ENCODE measurements around the gene CFAP97. TPM values are rescaled to one million over a fixed set of nuclear protein-coding genes. Genes with fewer than 3 reads are reported as not detected.

The CFAP97 gene
- total RNA-seq, 6 experiments from 2014 or later, result 35.0 to 44.0 (median 41.0) TPM

- Mint-ChIP-seq H3K4me1 (ENCODE audit: low read depth) (peaks cover 27% of the 10 kb centered on the region), H3K27ac (no peak overlapping the region), H3K9me3 (no peaks in the 10 kb centered on the region), H3K27me3 (ENCODE audit: insufficient read depth) (no peaks in the 10 kb centered on the region), H3K4me3 (no peak overlapping the region), H3K36me3 (ENCODE audit: low read depth) (no peaks in the 10 kb centered on the region)
- no peak for DNase-seq
- TF ChIP-seq CTCF (IDR thresholded peaks at IDR 0.05), result no peak
Measured at GRCh38 chr4:185229021-185229818, 25.4 kb upstream of the CFAP97 start.

- Mint-ChIP-seq H3K4me1 (ENCODE audit: low read depth) (peaks cover 29% of the 10 kb centered on the region), H3K27ac (no peak overlapping the region), H3K9me3 (no peaks in the 10 kb centered on the region), H3K36me3 (ENCODE audit: low read depth) (no peaks in the 10 kb centered on the region), H3K4me3 (no peak overlapping the region), H3K27me3 (ENCODE audit: insufficient read depth) (no peaks in the 10 kb centered on the region)
- TF ChIP-seq CTCF (IDR thresholded peaks at IDR 0.05), result no peak
- no peak for DNase-seq
Measured at GRCh38 chr4:185227713-185228278, 24.0 kb upstream of the CFAP97 start.

GRCh38 chr4:185227131-185227551 is 23.3 kb upstream of the CFAP97 start:
- peak; percentile 23; the same call in 1 of the 2 replicates for TF ChIP-seq CTCF (IDR thresholded peaks at IDR 0.05)
- H3K4me3 Mint-ChIP-seq, result no peak overlapping the region
- no peaks in the 10 kb centered on the region; the same call in 1 of the 2 replicates for H3K36me3 Mint-ChIP-seq (ENCODE audit: low read depth)
- H3K9me3 Mint-ChIP-seq, result no peaks in the 10 kb centered on the region
- H3K4me1 Mint-ChIP-seq (ENCODE audit: low read depth), result peaks cover 29% of the 10 kb centered on the region
- no peaks in the 10 kb centered on the region for H3K27me3 Mint-ChIP-seq (ENCODE audit: insufficient read depth)
- H3K27ac Mint-ChIP-seq, result no peak overlapping the region
- DNase-seq, result no peak

GRCh38 chr4:185225940-185226339 is 22.1 kb upstream of the CFAP97 start:
- Mint-ChIP-seq H3K9me3 (no peaks in the 10 kb centered on the region), H3K36me3 (ENCODE audit: low read depth) (peaks cover 5% of the 10 kb centered on the region), H3K27me3 (ENCODE audit: insufficient read depth) (no peaks in the 10 kb centered on the region), H3K27ac (no peak overlapping the region), H3K4me1 (ENCODE audit: low read depth) (peaks cover 33% of the 10 kb centered on the region), H3K4me3 (no peak overlapping the region)
- no peak for DNase-seq
- TF ChIP-seq CTCF (IDR thresholded peaks at IDR 0.05), result no peak

- Mint-ChIP-seq H3K27ac (no peak overlapping the region), H3K27me3 (ENCODE audit: insufficient read depth) (no peaks in the 10 kb centered on the region), H3K9me3 (no peaks in the 10 kb centered on the region), H3K36me3 (ENCODE audit: low read depth) (peaks cover 5% of the 10 kb centered on the region), H3K4me3 (no peak overlapping the region), H3K4me1 (ENCODE audit: low read depth) (peaks cover 39% of the 10 kb centered on the region)
- TF ChIP-seq CTCF (IDR thresholded peaks at IDR 0.05), result peak; percentile 58
- no peak for DNase-seq
Measured at GRCh38 chr4:185224597-185224996, 20.8 kb upstream of the CFAP97 start.

All from HFFc6 (cell line).